Left ventricle myocardium inferior (tissue), 1 donor: ENCODE results near the gene CUBN. TPM values are rescaled to one million over a fixed set of nuclear protein-coding genes. Genes with fewer than 3 reads are reported as not detected.

Experiments
- DNase-seq: peaks from one replicate; pipeline ENCODE4 v3.0.0-alpha.2; 2020
- H3K27ac ChIP-seq: fragments of 200-600 bp; replicated peaks from 2 replicates; pipeline ENCODE4 v1.8.0; 2021
- H3K27me3 ChIP-seq: fragments of 200-600 bp; 2 replicates; pipeline ENCODE4 v1.8.0; 2021; ENCODE audit warnings: low read depth
- H3K36me3 ChIP-seq: fragments of 200-600 bp; 2 replicates; pipeline ENCODE4 v1.8.0; 2021
- H3K4me1 ChIP-seq: fragments of 200-600 bp; 2 replicates; pipeline ENCODE4 v1.8.0; 2021
- H3K4me3 ChIP-seq: fragments of 200-600 bp; 2 replicates; pipeline ENCODE4 v1.8.0; 2021; ENCODE audit warnings: mild to moderate bottlenecking, moderate library complexity
- H3K9me3 ChIP-seq: fragments of 200-600 bp; replicated peaks from 2 replicates; pipeline ENCODE4 v1.8.0; 2021
- CTCF ChIP-seq: fragments of 200-600 bp; IDR thresholded peaks from 2 replicates; pipeline ENCODE4 v1.8.0; 2021; ENCODE audit warnings: antibody characterized with exemption, mild to moderate bottlenecking, borderline replicate concordance
- intact Hi-C: fragments of 100-400 bp; cut with micrococcal nuclease; formaldehyde crosslinking; loops from one replicate; pipeline ENCODE4 v1.11.0; 2022
- total RNA-seq: library from RNA; stranded (reverse); fragmentation: NEBNext Ultra II Directional; extraction: Animal tissue kit (Norgen Biotek cat#: 25700); gene quantifications from one replicate; pipeline ENCODE4 v1.2.1, GENCODE V29; 2021
- donor health status: DM: no; HTN: yes; CAD: no; lungs with severe emphysema.

The CUBN gene
- total RNA-seq, 1 donor from 2014 or later, result 0.44 TPM

DNA sequence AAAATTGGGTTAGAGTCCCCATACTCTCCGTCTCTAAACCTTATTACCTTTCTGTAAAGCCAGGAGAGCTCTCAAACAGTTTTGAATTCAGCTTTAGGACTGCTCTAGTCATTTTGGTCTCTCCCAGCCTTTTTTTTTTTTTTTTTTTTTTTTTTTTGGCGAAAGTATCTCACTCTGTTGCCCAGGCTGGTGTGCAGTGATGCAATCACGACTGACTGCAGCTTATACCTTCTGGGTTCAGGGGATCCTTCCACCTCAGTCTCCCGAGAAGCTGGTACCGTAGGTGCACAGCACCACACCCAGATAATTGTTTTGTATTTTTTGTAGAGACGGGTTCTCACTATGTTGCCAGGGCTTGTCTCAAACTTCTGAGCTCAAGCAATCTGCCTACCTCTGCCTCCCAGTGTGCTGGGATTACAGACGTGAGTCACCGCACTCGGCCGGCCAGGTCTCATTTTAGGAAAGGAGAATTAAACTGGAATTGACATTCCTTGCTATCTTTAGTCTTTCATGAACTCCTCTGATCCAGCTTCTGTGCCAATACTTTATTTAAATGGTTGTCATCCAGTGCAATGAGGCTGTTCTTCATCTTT is 281.0 kb downstream of the CUBN start:
- intact Hi-C loops, result loop anchor here (10.0 kb wide), 1 partner anchor 586 kb away; no protein-coding TSS in a partner anchor
- Histone ChIP-seq H3K4me1 (no peaks in the 10 kb centered on the region), H3K27ac (no peak overlapping the region), H3K9me3 (no peaks in the 10 kb centered on the region), H3K36me3 (no peaks in the 10 kb centered on the region), H3K27me3 (no peaks in the 10 kb centered on the region), H3K4me3 (no peak overlapping the region)
- DNase-seq, result no peak
- no peak for TF ChIP-seq CTCF

DNA sequence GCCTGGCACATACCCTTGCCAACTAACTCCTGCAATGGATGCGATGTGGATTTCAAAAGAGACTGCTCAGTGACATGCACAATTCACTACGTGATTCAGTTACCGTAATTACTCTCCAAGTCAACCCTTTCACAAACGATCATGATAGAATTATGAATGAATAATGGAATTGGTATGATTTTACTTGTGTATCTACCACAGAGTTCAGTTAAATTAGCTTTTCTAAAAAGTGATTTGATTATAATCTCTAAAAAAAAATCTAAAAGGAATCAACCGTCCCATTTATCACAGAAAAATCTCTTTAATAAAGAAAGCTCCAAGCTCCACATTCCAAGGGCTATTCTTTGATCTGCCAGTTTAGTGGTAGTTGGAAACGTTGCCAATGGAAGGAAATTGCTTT is 282.0 kb downstream of the CUBN start:
- no peak for TF ChIP-seq CTCF
- intact Hi-C loops, result loop anchor here (10.0 kb wide), 1 partner anchor 587 kb away; no protein-coding TSS in a partner anchor
- H3K4me1 ChIP-seq, result no peaks in the 10 kb centered on the region
- H3K27ac ChIP-seq, result no peak overlapping the region
- no peaks in the 10 kb centered on the region for H3K27me3 ChIP-seq
- H3K9me3 ChIP-seq, result no peaks in the 10 kb centered on the region
- no peak overlapping the region for H3K4me3 ChIP-seq
- DNase-seq, result no peak
- H3K36me3 ChIP-seq, result no peaks in the 10 kb centered on the region

- no peaks in the 10 kb centered on the region for H3K27me3 ChIP-seq
- no peaks in the 10 kb centered on the region for H3K9me3 ChIP-seq
- no peak overlapping the region for H3K4me3 ChIP-seq
- H3K36me3 ChIP-seq, result no peaks in the 10 kb centered on the region
- no peak overlapping the region for H3K27ac ChIP-seq
- intact Hi-C loops, result loop anchor here (10.0 kb wide), 1 partner anchor 590 kb away; no protein-coding TSS in a partner anchor
- TF ChIP-seq CTCF, result no peak
- no peak for DNase-seq
- no peaks in the 10 kb centered on the region for H3K4me1 ChIP-seq
Observed at GRCh38 chr10:16845248-16845647, 284.4 kb downstream of the CUBN start.

GRCh38 chr10:16843252-16843870 is 286.2 kb downstream of the CUBN start:
- H3K4me3 ChIP-seq, result no peak overlapping the region
- no peak for DNase-seq
- intact Hi-C loops, result loop anchor here (5.0 to 10.0 kb wide), 2 partner anchors 414 to 591 kb away; no protein-coding TSS in a partner anchor
- H3K36me3 ChIP-seq, result no peaks in the 10 kb centered on the region
- H3K27me3 ChIP-seq, result no peaks in the 10 kb centered on the region
- no peak overlapping the region for H3K27ac ChIP-seq
- H3K9me3 ChIP-seq, result no peaks in the 10 kb centered on the region
- TF ChIP-seq CTCF, result peak; percentile 76
- H3K4me1 ChIP-seq, result no peaks in the 10 kb centered on the region

DNA sequence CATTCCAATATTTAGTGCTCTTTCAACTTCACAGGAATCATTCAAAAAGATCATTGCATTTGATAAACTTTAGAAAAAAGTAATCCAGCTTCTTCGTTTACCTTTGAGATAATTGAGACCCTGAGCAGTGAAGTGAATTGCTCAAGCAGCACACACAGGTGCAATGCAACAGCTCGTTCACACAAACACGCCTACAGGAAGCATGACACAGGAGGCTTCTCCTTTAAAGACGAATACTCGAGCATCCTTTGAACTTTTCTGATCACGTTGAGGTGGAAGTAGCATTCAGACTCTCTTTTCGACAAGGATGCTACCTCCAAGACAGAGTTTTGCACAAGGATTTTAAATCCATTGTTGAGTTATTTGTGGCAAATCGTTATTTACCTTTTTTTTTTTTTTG is 294.4 kb downstream of the CUBN start:
- Histone ChIP-seq H3K4me1 (peaks cover 7% of the 10 kb centered on the region), H3K27ac (no peak overlapping the region), H3K27me3 (no peaks in the 10 kb centered on the region), H3K9me3 (no peaks in the 10 kb centered on the region), H3K36me3 (no peaks in the 10 kb centered on the region), H3K4me3 (no peak overlapping the region)
- TF ChIP-seq CTCF, result no peak
- DNase-seq, result no peak
- intact Hi-C loops, result no loop called here
